ENCODE results near the gene HIP1R.

Gene HIP1R

DNA sequence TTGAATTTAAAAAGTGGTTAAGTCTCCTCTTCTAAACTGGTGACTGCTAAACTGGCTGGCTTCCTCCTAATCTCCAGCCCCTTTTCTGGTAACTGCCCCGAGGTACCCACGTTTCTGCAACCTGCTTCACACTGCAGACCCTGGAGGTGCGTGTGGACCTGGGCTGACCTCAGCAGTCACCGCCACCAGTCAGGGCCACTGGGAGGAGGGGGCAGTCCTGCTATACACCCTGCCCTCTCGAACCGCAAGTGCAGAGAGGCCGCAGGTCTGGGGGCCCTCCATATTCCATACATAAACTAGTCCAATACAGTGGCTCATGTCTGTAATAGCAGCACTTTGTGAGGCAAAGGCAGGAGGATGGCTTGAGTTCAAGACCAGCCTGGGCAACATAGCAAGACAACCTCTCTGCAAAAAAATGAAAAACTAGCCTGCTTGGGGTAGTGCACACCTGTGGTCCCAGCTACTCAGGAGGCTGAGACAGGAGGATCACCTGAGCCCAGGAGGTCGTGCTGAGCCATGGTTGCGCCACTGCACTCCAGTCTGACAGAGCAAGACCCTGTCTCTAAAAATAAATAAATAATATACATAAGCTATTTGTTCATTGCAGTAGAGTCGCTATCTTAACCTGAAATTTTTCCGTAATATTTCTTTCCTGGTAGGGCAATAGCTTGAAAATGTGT is 35.0 kb downstream of the HIP1R start:
- TF ChIP-seq, protein P1, sequence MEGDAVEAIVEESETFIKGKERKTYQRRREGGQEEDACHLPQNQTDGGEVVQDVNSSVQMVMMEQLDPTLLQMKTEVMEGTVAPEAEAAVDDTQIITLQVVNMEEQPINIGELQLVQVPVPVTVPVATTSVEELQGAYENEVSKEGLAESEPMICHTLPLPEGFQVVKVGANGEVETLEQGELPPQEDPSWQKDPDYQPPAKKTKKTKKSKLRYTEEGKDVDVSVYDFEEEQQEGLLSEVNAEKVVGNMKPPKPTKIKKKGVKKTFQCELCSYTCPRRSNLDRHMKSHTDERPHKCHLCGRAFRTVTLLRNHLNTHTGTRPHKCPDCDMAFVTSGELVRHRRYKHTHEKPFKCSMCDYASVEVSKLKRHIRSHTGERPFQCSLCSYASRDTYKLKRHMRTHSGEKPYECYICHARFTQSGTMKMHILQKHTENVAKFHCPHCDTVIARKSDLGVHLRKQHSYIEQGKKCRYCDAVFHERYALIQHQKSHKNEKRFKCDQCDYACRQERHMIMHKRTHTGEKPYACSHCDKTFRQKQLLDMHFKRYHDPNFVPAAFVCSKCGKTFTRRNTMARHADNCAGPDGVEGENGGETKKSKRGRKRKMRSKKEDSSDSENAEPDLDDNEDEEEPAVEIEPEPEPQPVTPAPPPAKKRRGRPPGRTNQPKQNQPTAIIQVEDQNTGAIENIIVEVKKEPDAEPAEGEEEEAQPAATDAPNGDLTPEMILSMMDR (IDR thresholded peaks at IDR 0.05), result no peak
- no peak for TF ChIP-seq ZFX (IDR thresholded peaks at IDR 0.05; ENCODE audit: borderline replicate concordance)
- H3K27ac ChIP-seq, result peak overlapping the region; percentile 79

DNA sequence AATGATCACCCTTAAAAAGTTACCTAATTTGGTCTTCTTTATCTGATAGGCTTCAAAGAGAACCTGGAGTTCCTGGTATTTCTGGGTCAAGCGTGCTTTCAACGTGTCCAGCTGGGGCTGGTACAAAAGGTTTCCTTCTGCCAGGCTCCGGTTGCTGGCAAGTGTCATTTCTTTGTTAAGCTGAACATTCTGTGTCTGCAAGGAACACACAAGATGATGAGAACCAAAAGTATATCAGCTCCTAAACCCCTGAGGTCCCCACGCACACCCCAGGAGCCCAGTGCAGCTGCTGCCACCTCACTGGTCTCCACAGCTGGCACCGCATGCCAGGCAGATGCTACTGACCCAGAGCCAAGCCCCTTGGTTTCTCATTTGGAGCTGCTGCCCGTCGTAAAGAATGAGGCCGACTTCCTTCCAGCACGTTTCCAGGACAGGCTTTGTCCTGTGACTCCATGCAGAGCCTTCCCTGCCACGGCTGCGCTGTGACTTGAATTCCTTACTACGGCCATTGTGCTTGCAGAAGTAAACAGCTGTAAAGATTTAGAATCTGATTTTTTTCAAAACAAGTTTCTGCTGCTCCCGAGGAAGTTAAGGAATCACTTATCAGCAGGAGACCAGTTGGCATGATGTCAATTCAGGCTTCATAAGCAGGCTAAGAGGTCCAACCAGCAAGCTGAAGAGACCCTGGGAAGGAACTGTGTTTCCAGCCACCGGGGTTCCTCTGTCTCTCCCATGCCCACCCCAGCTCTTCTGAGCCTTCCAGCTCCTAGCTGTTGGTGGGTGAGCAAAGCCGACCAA is 35.8 kb downstream of the HIP1R start:
- peak overlapping the region; percentile 79 for H3K27ac ChIP-seq
- no peak for TF ChIP-seq ZFX (IDR thresholded peaks at IDR 0.05; ENCODE audit: borderline replicate concordance)
- TF ChIP-seq, protein P1 (IDR thresholded peaks at IDR 0.05), result no peak

DNA sequence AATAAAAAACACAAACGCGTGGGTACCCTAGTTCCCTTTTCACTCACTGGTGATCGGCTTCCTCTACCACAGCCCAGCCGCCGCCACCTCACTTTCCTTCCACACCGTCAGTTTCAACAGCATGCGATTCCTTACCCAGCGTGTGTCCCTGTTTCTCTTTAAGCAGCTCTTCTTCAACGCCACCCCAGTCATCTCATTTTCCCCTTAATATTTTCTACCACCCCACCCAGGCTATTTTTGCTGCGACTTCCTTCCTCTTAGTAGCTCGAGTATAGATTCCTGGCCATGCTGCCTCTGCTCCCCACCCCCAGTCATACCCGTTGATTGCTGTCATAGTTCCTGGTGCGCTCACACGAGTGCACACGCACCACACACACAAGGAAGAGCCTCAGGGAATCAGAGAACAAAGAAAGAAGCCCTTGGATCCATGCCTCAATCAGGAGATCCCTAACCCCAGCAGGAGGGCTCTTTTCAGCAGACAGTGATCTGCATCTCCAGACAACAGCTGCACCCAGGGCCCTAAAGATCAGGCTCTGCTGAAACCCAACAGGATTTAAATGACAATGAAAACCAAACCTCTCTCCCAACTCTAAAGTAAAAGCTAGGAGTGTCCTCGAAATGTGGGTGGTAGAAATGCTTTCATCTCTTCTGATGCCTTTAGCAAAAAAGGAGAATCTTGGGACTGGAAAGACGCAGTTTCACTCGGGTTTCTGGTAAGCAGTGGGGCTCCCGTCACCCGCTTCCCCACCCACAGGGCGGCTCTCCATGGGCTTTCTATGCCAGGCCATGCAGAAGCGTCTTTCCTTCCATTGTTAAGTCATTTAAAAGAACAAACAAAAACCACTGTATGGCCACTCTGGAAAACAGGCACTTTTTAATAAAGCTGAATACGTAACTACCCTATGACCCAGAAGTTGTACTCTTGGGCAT is 36.9 kb downstream of the HIP1R start:
- TF ChIP-seq ZFX (IDR thresholded peaks at IDR 0.05; ENCODE audit: borderline replicate concordance), result no peak
- TF ChIP-seq, protein P1 (IDR thresholded peaks at IDR 0.05), result no peak
- H3K27ac ChIP-seq, result peak overlapping the region; percentile 79

DNA sequence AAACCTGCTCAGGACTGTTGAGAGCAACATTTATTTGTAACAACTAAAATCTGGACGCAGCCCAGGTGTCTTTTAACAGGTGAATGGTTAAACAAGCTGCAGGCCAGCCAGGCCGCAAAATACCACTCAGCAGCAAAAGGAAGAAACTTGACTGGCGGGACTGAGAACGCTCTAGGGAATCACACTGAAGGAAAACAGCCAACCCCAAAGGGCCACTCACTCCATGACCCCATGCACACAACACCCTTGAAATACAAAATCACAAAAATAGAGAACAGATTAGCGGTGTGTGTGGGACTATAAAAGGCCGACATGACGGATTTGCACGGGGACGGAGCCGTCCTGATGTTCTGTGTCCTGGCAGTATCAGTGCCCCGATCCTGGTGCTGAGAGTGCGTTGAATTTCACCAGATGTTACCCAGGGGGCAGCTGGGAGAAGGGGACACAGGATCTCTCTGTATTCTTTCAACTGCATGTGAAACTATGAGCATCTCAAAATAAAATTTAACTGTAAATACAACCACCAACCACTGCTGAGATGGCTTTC is 37.6 kb downstream of the HIP1R start:
- TF ChIP-seq, protein P1 (IDR thresholded peaks at IDR 0.05), result no peak
- H3K27ac ChIP-seq, result peak overlapping the region; percentile 79

DNA sequence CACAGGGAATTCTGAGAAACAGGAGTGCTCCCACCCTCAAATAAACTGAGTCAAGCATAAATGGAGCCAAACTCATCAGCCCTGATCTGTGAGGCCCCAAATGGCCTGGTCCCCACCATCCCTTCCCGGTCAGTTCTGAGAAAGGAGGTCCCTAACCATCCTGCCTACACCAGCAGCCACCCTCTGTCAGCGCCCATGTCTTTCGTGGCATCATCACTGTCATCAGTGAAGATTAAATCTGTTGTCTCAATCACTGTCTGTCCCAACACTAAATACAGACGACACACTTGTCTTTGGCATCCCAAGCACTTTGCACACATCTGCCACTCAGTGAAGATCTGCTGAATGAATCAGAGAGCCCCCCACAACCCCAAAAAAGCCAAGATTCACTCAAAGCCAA is 38.3 kb downstream of the HIP1R start:
- H3K27ac ChIP-seq, result peak overlapping the region; percentile 79

DNA sequence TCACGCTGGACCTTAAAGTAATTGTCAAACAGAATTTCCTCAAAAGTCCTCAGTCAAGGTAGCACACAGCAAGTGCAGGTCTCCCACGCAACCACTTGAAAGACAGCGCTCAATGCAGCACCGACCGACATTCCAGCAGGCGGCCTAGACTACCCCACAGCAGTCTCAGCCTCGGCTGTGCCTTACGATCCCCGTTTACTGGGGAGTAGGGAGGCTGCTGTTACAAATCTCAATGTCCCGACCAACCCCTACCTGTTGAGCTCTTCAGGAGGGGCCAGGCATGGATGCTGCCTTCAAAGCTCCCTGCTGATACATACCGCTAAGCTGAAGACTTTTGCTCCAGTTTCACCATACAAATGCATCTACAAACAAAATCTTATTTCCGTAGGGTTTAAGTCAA is 38.8 kb downstream of the HIP1R start:
- H3K27ac ChIP-seq, result no peak overlapping the region
- TF ChIP-seq ZFX (IDR thresholded peaks at IDR 0.05; ENCODE audit: borderline replicate concordance), result no peak
- TF ChIP-seq, protein P1 (IDR thresholded peaks at IDR 0.05), result no peak

More for the DNA sequence above, 38.3 kb downstream of the HIP1R start:
- no peak for TF ChIP-seq ZFX (IDR thresholded peaks at IDR 0.05; ENCODE audit: borderline replicate concordance)
- TF ChIP-seq, protein P1 (IDR thresholded peaks at IDR 0.05), result no peak
